DMS 273 (cell line): ENCODE measurements around the gene WFDC12.
"Not testable (repeated sequence)": the region's sequence is repeated elsewhere in the genome, so short reads cannot be mapped to it uniquely, and the experiment has no call there.

Experiments used
- DNase-seq: peaks from one replicate; lab custom pipeline; 2025; ENCODE audit not compliant: unreplicated experiment; lab: John Stamatoyannopoulos, UW

Gene WFDC12

GRCh38 chr20:45124365-45124764 lies at the start of gene WFDC12:
TSS of gene WFDC12 (minus strand) at chr20:45124465. CDS start at chr20:45124447, 18 bp downstream.
- DNase-seq, result no peak

GRCh38 chr20:45173522-45173921 lies 49.3 kb upstream of the WFDC12 start:
- DNase-seq, result no peak

- no peak for DNase-seq
These were observed 40.6 kb upstream of the WFDC12 start for GRCh38 chr20:45164906-45165305.

- DNase-seq, result no peak
These were observed 39.0 kb upstream of the WFDC12 start for GRCh38 chr20:45163083-45163803.

GRCh38 chr20:45157962-45158361 lies 33.7 kb upstream of the WFDC12 start:
- peak; percentile 49 for DNase-seq

- no peak for DNase-seq
These were observed 32.4 kb upstream of the WFDC12 start for GRCh38 chr20:45156713-45157112.

- not testable (repeated sequence) for DNase-seq
These were observed 30.5 kb upstream of the WFDC12 start for GRCh38 chr20:45154794-45155193.

GRCh38 chr20:45154183-45154582 lies 29.9 kb upstream of the WFDC12 start:
- no peak for DNase-seq

- no peak for DNase-seq
These were observed 29.5 kb upstream of the WFDC12 start for GRCh38 chr20:45153752-45154151.

- peak; percentile 71 for DNase-seq
These were observed 28.9 kb upstream of the WFDC12 start for GRCh38 chr20:45153147-45153546.

- DNase-seq, result no peak
These were observed 28.1 kb upstream of the WFDC12 start for GRCh38 chr20:45152405-45152804.

GRCh38 chr20:45149062-45149461 lies 24.8 kb upstream of the WFDC12 start:
- DNase-seq, result no peak

GRCh38 chr20:45140836-45141235 lies 16.6 kb upstream of the WFDC12 start:
- DNase-seq, result no peak

GRCh38 chr20:45139733-45140375 lies 15.6 kb upstream of the WFDC12 start:
- not testable (repeated sequence) for DNase-seq

- peak; percentile 72 for DNase-seq
These were observed 14.5 kb upstream of the WFDC12 start for GRCh38 chr20:45138561-45139300.

- DNase-seq, result no peak
These were observed 12.6 kb upstream of the WFDC12 start for GRCh38 chr20:45136911-45137310.

- no peak for DNase-seq
These were observed 3.8 kb upstream of the WFDC12 start for GRCh38 chr20:45128099-45128498.

- no peak for DNase-seq
These were observed 2.9 kb downstream of the WFDC12 start for GRCh38 chr20:45121388-45121787.

GRCh38 chr20:45119556-45120266 lies 4.6 kb downstream of the WFDC12 start:
- DNase-seq, result no peak

GRCh38 chr20:45118028-45118427 lies 6.2 kb downstream of the WFDC12 start:
- no peak for DNase-seq

GRCh38 chr20:45117581-45117980 lies 6.7 kb downstream of the WFDC12 start:
- DNase-seq, result no peak
